ENCODE data around the gene KRTAP19-6.

KRTAP19-6 gene

GRCh38 chr21:30497065-30497464 lies 44.6 kb downstream of the KRTAP19-6 start, which contains the start of gene KRTAP19-4:
KRTAP19-4 (minus strand) TSS chr21:30497165; CDS start chr21:30497110, 55 bp downstream.
- TF ChIP-seq CREB5 (CRISPR knock-in tag; IDR thresholded peaks at IDR 0.05; ENCODE audit: low read depth) = no peak
- TF ChIP-seq GLIS3 (CRISPR knock-in tag; IDR thresholded peaks at IDR 0.05) = no peak
- no peak for TF ChIP-seq TSHZ2 (CRISPR knock-in tag; IDR thresholded peaks at IDR 0.05)
- no peak for ATAC-seq

- TF ChIP-seq ZFP30 (CRISPR knock-in tag; IDR thresholded peaks at IDR 0.05) (no peak), TSHZ2 (CRISPR knock-in tag; IDR thresholded peaks at IDR 0.05) (no peak), ESRRG (CRISPR knock-in tag; IDR thresholded peaks at IDR 0.05) (no peak), CSRNP3 (CRISPR knock-in tag; IDR thresholded peaks at IDR 0.05) (no peak), PATZ1 (CRISPR knock-in tag; IDR thresholded peaks at IDR 0.05; ENCODE audit: borderline replicate concordance) (no peak), ZNF8 (CRISPR knock-in tag; IDR thresholded peaks at IDR 0.05) (no peak), OSR1 (CRISPR knock-in tag; IDR thresholded peaks at IDR 0.05) (no peak), CREB5 (CRISPR knock-in tag; IDR thresholded peaks at IDR 0.05; ENCODE audit: low read depth) (no peak), ISL1 (CRISPR knock-in tag; IDR thresholded peaks at IDR 0.05) (no peak), ZNF70 (CRISPR knock-in tag; IDR thresholded peaks at IDR 0.05) (no peak), ZFP3 (CRISPR knock-in tag; IDR thresholded peaks at IDR 0.05) (no peak), TOX (CRISPR knock-in tag; IDR thresholded peaks at IDR 0.05; ENCODE audit: borderline replicate concordance) (no peak), POU6F1 (CRISPR knock-in tag; IDR thresholded peaks at IDR 0.05; ENCODE audit: borderline replicate concordance, low read depth) (no peak)
- no peak for ATAC-seq
These were observed 49.7 kb downstream of the KRTAP19-6 start, which contains the start of gene KRTAP19-3 for GRCh38 chr21:30491963-30492428. KRTAP19-3 (minus strand) TSS chr21:30492013; CDS start chr21:30491957, 56 bp downstream.

Measured in SK-N-SH treated with all-trans-retinoic acid at 6 μM for 48 hours (cell line).